GM12878 (cell line): ENCODE data around the gene ME3. TPM values are rescaled to one million over a fixed set of nuclear protein-coding genes. Genes with fewer than 3 reads are reported as not detected.

ENCODE experiments used
- IKZF1 ChIP-seq: fragments of 450-650 bp; conservative IDR thresholded peaks from 2 replicates; pipeline ENCODE4 v1.6.1; 2017; ENCODE audit warnings: antibody characterized with exemption, mild to moderate bottlenecking
- JUNB ChIP-seq: IDR thresholded peaks from 2 replicates; pipeline ENCODE4 v1.6.1; 2016; ENCODE audit warnings: antibody characterized with exemption, mild to moderate bottlenecking
- SIN3A ChIP-seq: IDR thresholded peaks from 2 replicates; pipeline ENCODE4 v1.6.1; 2012; ENCODE audit warnings: low read depth, low read length, improper control_type of control experiment
- SREBF1 ChIP-seq: IDR thresholded peaks from 2 replicates; pipeline ENCODE4 v1.6.1; 2012; ENCODE audit warnings: mild to moderate bottlenecking, low read length
- polyA plus RNA-seq, 11 experiments: library from polyadenylated mRNA; depleted of rRNA in 4 of 11; unstranded in 6 of 11; stranded (reverse) in 5 of 11; fragments of >200 nt; fragmentation: Nextera tagmentation in 4 of 11; fragmentation: Illumina TruSeq in 1 of 11; extraction: Ambion mirVana in 4 of 11; extraction: Trizol in 1 of 11; gene quantifications; 1 replicate in 1 of 11; 2 replicates in 10 of 11; pipeline versions ENCODE4 v1.2.1 to v1.2.3, GENCODE V29; 2011 to 2016; ENCODE audit warnings: inconsistent platforms in 2 of 11, missing spikeins in 2 of 11, low read depth in 1 of 11
- total RNA-seq, 4 experiments: library from RNA; depleted of rRNA in 3 of 4; stranded (reverse); fragments of >200 nt in 3 of 4; fragmentation: Illumina TruSeq in 1 of 4; extraction: Trizol in 1 of 4; gene quantifications; 2 replicates each; pipeline versions ENCODE4 v1.2.1 to v1.2.3, GENCODE V29; 2013 to 2021
- TF ChIP-seq, protein P1 (sequence below): fragments of 450-650 bp; IDR thresholded peaks from 2 replicates; pipeline ENCODE4 v1.6.1; 2017; ENCODE audit warnings: mild to moderate bottlenecking, moderate library complexity
- TF ChIP-seq, protein P2 (sequence below): fragments of 450-650 bp; formaldehyde crosslinking; IDR thresholded peaks from 2 replicates; pipeline ENCODE4 v1.4.0; 2022; ENCODE audit warnings: mild to moderate bottlenecking, moderate library complexity

ME3 gene
- total and polyA plus RNA-seq, 10 of the 15 experiments (the other 5 are each of a cell fraction or from before 2014, with no cell fraction given), result 0.06 to 0.40 (median 0.19) TPM; not detected in 2

DNA sequence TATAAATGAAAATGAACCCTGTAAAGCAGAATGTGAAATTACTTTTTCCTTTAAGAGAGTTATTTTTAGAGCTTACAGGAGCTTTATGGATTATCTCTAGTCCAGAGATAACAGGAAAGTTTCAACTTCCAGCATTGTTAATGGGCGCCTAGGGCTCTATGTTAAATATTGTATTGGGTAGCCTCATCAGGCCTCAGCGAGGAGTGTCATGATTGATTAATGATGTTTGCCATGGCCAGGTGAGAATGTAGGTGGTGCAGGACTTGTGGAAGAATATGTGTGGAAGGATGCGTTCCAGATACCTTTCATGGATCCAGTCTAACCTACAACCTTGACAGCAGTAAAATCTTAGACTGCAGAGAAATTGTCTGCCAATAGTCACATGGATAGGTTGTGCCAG is 50.6 kb downstream of the ME3 start (continued):
- TF ChIP-seq, protein P1, sequence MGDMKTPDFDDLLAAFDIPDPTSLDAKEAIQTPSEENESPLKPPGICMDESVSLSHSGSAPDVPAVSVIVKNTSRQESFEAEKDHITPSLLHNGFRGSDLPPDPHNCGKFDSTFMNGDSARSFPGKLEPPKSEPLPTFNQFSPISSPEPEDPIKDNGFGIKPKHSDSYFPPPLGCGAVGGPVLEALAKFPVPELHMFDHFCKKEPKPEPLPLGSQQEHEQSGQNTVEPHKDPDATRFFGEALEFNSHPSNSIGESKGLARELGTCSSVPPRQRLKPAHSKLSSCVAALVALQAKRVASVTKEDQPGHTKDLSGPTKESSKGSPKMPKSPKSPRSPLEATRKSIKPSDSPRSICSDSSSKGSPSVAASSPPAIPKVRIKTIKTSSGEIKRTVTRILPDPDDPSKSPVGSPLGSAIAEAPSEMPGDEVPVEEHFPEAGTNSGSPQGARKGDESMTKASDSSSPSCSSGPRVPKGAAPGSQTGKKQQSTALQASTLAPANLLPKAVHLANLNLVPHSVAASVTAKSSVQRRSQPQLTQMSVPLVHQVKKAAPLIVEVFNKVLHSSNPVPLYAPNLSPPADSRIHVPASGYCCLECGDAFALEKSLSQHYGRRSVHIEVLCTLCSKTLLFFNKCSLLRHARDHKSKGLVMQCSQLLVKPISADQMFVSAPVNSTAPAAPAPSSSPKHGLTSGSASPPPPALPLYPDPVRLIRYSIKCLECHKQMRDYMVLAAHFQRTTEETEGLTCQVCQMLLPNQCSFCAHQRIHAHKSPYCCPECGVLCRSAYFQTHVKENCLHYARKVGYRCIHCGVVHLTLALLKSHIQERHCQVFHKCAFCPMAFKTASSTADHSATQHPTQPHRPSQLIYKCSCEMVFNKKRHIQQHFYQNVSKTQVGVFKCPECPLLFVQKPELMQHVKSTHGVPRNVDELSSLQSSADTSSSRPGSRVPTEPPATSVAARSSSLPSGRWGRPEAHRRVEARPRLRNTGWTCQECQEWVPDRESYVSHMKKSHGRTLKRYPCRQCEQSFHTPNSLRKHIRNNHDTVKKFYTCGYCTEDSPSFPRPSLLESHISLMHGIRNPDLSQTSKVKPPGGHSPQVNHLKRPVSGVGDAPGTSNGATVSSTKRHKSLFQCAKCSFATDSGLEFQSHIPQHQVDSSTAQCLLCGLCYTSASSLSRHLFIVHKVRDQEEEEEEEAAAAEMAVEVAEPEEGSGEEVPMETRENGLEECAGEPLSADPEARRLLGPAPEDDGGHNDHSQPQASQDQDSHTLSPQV, result no peak
- TF ChIP-seq, protein P2, sequence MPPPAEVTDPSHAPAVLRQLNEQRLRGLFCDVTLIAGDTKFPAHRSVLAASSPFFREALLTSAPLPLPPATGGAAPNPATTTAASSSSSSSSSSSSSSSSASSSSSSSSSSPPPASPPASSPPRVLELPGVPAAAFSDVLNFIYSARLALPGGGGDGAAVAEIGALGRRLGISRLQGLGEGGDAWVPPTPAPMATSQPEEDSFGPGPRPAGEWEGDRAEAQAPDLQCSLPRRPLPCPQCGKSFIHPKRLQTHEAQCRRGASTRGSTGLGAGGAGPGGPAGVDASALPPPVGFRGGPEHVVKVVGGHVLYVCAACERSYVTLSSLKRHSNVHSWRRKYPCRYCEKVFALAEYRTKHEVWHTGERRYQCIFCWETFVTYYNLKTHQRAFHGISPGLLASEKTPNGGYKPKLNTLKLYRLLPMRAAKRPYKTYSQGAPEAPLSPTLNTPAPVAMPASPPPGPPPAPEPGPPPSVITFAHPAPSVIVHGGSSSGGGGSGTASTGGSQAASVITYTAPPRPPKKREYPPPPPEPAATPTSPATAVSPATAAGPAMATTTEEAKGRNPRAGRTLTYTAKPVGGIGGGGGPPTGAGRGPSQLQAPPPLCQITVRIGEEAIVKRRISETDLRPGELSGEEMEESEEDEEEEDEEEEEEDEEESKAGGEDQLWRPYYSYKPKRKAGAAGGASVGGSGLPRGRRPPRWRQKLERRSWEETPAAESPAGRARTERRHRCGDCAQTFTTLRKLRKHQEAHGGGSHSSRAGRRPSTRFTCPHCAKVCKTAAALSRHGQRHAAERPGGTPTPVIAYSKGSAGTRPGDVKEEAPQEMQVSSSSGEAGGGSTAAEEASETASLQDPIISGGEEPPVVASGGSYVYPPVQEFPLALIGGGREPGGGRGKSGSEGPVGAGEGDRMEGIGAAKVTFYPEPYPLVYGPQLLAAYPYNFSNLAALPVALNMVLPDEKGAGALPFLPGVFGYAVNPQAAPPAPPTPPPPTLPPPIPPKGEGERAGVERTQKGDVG (CRISPR knock-in tag), result no peak
- TF ChIP-seq SREBF1 (no peak), IKZF1 (no peak), JUNB (no peak), SIN3A (no peak)
